Activated T-cell treated with anti-CD3 and anti-CD28 coated beads, Interleukin-2, amount 50 U/mL, for 48 hours (primary cell): ENCODE results near the gene SAT1.
A peak's percentile ranks its signal among the peaks of the same experiment; 100 is the strongest.
"Not testable (repeated sequence)": the region's sequence is repeated elsewhere in the genome, so short reads cannot be mapped to it uniquely, and the experiment has no call there.

ENCODE experiments used
- DNase-seq, 2 experiments: peaks; one replicate each; pipeline ENCODE4 v3.0.0-alpha.2; 2020

Gene SAT1

GRCh38 chrX:23782863-23783588 is at the start of gene SAT1:
Gene SAT1, plus strand, starts transcription at chrX:23783173. Its CDS starts 179 bp downstream, at chrX:23783352.
- peak; percentile 94 for DNase-seq

GRCh38 chrX:23736030-23736429 is 46.9 kb upstream of the SAT1 start:
- DNase-seq = no peak

- no peak for DNase-seq
These were observed 45.6 kb upstream of the SAT1 start for GRCh38 chrX:23737413-23737812.

- peak; percentile 38 to 48 for DNase-seq
These were observed 40.7 kb upstream of the SAT1 start for GRCh38 chrX:23742174-23742696.

- DNase-seq = peak; percentile 77 to 84
These were observed 40.0 kb upstream of the SAT1 start, which contains the start of gene ACOT9 for GRCh38 chrX:23742697-23743622. Gene ACOT9, minus strand, starts transcription at chrX:23743276. Its CDS starts 132 bp downstream, at chrX:23743144.

- DNase-seq = not testable (repeated sequence)
These were observed 39.4 kb upstream of the SAT1 start for GRCh38 chrX:23743623-23743971.

- DNase-seq = no peak
These were observed 37.2 kb upstream of the SAT1 start for GRCh38 chrX:23745786-23746185.

GRCh38 chrX:23749129-23749528 is 33.8 kb upstream of the SAT1 start:
- DNase-seq = no peak

- no peak for DNase-seq
These were observed 33.4 kb upstream of the SAT1 start for GRCh38 chrX:23749576-23749975.

GRCh38 chrX:23752740-23753415 is 30.1 kb upstream of the SAT1 start:
- DNase-seq = no peak

GRCh38 chrX:23754664-23755063 is 28.3 kb upstream of the SAT1 start:
- DNase-seq = no peak

- peak; percentile 68 to 72 for DNase-seq
These were observed 26.8 kb upstream of the SAT1 start for GRCh38 chrX:23756165-23756564.

GRCh38 chrX:23759821-23760220 is 23.2 kb upstream of the SAT1 start:
- DNase-seq = no peak

GRCh38 chrX:23764188-23764984 is 18.6 kb upstream of the SAT1 start:
- DNase-seq = no peak

GRCh38 chrX:23765449-23765848 is 17.5 kb upstream of the SAT1 start:
- DNase-seq = no peak

GRCh38 chrX:23765868-23766267 is 17.1 kb upstream of the SAT1 start:
- no peak for DNase-seq

GRCh38 chrX:23766650-23767551 is 16.1 kb upstream of the SAT1 start:
- no peak for DNase-seq

- DNase-seq = no peak
These were observed 12.8 kb upstream of the SAT1 start for GRCh38 chrX:23770142-23770541.

GRCh38 chrX:23771086-23771485 is 11.9 kb upstream of the SAT1 start:
- DNase-seq = not testable (repeated sequence)

- no peak for DNase-seq
These were observed 9.3 kb upstream of the SAT1 start for GRCh38 chrX:23773601-23774175.

- DNase-seq = no peak
These were observed 6.6 kb upstream of the SAT1 start for GRCh38 chrX:23776363-23776762.
